GM20000 (cell line): ENCODE measurements around the gene PKN2.

ENCODE experiments used
- DNase-seq: peaks from one replicate; pipeline ENCODE4 v3.0.0; 2012; ENCODE audit warnings: low spot score
- TF ChIP-seq, protein P1 (sequence below): IDR thresholded peaks from 2 replicates; pipeline ENCODE4 v1.5.1; 2012; ENCODE audit warnings: mild to moderate bottlenecking, control low read depth; ENCODE audit errors: extremely low read depth, missing control alignments

PKN2 gene

DNA sequence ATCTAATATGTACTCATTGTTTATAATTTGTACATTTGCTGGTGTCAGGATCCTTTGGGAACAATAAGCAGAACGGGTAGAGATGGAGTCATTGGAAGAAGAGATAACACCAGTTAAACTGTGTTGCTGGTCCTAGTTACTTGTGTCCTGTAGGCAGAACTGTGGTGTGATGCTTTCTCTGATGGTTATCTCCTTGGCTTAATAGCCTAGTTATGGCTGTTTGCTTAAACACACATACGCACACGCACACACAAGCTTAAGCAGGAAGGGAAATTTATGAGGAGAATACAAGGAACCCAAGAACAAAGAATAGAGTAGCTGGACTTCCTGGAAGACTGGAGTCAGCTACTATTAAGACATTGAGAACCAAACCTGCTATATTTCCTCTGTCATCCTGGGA, 5.7 kb upstream of the PKN2 start:
- TF ChIP-seq, protein P1, sequence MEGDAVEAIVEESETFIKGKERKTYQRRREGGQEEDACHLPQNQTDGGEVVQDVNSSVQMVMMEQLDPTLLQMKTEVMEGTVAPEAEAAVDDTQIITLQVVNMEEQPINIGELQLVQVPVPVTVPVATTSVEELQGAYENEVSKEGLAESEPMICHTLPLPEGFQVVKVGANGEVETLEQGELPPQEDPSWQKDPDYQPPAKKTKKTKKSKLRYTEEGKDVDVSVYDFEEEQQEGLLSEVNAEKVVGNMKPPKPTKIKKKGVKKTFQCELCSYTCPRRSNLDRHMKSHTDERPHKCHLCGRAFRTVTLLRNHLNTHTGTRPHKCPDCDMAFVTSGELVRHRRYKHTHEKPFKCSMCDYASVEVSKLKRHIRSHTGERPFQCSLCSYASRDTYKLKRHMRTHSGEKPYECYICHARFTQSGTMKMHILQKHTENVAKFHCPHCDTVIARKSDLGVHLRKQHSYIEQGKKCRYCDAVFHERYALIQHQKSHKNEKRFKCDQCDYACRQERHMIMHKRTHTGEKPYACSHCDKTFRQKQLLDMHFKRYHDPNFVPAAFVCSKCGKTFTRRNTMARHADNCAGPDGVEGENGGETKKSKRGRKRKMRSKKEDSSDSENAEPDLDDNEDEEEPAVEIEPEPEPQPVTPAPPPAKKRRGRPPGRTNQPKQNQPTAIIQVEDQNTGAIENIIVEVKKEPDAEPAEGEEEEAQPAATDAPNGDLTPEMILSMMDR = no peak
- no peak for DNase-seq

DNA sequence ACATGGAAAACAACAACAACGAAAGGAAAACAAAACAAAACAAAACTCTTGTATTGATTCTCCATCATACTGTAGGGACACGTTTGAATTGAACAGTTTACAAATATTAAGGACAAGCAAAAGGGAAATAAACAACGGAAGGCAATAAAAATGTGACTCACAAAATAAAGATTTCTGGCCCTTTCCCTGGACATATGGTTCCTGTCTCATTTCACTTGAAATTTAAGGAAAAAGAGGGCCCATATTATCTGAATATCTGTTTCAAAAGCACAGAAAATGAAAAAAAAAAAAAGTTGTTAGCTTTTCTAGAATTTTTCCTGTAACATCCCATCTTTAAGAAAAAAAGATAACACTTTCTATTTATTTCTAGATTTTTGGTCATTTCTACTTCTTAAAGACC, 3.6 kb upstream of the PKN2 start:
- DNase-seq = no peak
- TF ChIP-seq, protein P1 = no peak

DNA sequence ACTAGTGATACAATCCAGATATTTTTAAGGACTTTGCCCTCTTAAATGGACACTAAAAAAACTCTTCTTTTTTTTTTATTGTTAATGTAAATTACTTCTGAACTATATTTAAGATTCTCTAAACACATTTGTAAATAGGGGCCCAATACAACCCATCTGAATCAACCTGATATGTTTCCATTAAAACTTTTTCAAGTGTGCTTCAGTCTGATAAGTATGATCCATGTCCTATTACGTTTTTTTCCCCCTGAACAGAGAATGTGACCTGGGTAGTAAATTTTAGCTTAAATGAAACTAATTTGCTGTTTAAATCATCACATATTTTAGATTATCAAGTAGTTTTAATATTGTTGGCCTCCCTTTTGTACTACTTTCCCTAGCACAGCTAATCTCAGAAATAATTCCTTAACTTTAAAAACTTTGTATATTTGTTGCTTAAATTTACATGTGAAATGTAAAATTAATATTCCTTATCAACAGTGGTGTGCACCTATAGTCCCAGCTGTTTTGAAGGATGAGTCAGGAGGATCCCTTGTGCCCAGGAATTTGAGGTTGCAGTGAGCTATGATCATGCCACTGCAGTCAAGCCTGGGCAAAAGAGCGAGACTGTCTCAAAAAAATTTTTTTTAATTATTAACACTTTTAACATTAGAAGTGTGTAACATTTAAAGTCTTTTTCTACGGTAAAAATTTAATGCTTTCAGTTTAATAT, 3.0 kb upstream of the PKN2 start:
- no peak for DNase-seq
- TF ChIP-seq, protein P1 = no peak

DNA sequence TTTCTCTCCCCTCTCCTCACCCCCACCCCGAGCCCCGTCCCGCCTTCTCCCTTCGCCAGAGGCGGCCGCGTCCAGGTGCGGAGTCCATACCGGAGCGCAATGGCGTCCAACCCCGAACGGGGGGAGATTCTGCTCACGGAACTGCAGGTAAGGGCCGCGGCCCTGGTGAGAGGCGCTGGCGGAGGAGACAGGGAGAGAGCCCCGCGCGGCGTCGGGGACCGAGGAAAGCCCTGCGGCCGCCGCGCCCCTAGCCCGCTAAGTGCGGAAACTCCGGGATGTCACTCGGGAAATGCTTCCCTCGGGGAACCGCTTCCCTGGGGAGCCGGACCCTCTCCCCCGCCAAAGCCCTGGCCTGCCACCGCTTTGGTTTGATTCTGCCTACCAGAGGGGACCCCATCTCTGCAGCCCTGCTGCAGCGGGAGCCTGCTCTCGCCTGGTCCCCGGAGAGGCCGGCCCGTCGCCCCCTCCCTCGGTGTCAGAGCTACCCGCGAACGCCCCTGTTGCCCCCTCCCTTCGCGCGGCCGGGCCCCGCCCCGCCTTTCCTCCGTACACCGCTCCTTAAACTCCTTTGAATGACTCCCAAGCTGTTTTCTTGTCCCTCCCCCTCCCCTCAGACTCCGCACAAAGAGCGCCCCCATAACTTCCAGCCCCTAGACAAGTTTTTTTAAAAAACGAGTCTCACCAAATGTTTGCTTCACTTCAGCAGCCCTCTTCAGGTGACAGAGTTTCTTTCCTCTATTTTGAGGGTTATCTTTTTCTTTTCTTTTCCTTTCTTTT, 597 bp downstream of the PKN2 start:
- peak; percentile 72 for DNase-seq
- TF ChIP-seq, protein P1 = peak; percentile 13

DNA sequence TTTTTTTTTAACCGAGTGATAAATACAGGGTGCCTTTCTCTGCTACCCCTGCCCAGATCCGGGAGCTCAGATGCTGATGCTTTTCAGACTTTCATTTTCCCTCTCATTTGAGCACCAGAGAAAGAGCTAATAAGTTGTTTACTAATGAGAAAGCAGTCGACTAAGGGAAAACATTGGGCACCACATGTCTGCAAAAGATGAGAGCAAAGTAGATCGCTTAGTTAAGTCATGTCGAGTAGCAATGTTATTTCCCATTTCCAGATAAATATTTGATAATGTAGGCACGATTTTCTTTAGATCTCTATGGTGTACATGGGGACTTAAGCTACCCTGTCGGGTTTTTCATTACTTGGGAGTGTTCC, 1.2 kb downstream of the PKN2 start:
- TF ChIP-seq, protein P1 = no peak
- peak; percentile 12 for DNase-seq

DNA sequence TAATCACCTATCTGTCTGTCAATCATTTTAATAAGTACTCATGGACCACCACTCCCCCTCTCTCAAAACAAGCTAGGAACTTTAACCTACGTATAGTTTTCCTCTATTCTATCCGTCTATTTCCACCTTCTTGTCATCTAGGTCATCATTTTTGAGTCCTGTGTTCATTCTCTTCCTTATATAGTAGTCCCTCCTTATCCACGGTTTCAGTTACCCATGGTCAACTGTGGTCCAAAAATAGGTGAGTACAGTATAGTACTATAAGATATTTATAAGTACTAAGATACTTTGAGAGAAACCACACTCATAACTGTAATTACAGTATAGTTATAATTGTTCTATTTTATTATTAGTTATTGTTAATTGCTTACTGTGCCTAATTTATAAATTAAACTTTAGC, 7.5 kb downstream of the PKN2 start:
- TF ChIP-seq, protein P1 = no peak
- no peak for DNase-seq

DNA sequence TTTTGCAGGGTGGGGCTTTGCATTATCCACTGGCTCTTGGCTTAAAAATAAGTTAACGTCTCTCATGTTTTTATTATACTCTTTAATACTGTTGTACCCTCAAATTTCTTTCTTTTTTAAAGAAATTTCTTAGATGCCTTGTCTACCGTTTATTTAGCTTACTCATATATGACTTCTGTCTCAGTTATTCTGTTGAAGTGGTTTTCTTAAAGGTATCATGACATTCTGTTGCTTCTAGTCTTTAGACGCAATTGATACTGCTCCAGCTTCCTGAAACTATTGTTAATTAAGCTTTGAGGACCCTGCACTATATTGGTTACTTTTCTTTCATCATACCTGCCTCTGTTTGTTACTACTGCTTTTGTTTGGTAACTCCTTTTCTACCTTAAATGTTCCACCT, 11.7 kb downstream of the PKN2 start:
- DNase-seq = no peak

More for the DNA sequence above, 11.7 kb downstream of the PKN2 start:
- TF ChIP-seq, protein P1 = no peak
